AG04450 (cell line): ENCODE results near the gene QRSL1. TPM values are rescaled to one million over a fixed set of nuclear protein-coding genes. Genes with fewer than 3 reads are reported as not detected.

Experiments used
- CTCF ChIA-PET: fragments of 300-600, 350-600 bp; formaldehyde crosslinking; extraction: SDS; loops from one replicate; lab custom pipeline; 2022; ENCODE audit warnings: antibody characterized with exemption, inconsistent platforms; lab: Charles Lee
- POLR2A ChIA-PET: fragments of 350-600 bp; formaldehyde crosslinking; extraction: SDS; loops from one replicate; lab custom pipeline; 2021; ENCODE audit warnings: antibody characterized with exemption, inconsistent platforms; lab: Yijun Ruan, JAX
- DNase-seq: peaks from one replicate; pipeline ENCODE4 v3.0.0-alpha.2; 2011; ENCODE audit warnings: low read depth, low spot score
- H3K27ac ChIP-seq: one replicate; pipeline ENCODE4 v1.5.1; 2012; ENCODE audit warnings: low read depth, low read length, control low read depth
- H3K27me3 ChIP-seq: one replicate; pipeline ENCODE4 v1.6.0; 2012; ENCODE audit warnings: low read length; ENCODE audit not compliant: control insufficient read depth, insufficient read depth
- H3K4me3 ChIP-seq: 2 replicates; pipeline ENCODE4 v1.5.1; 2011; ENCODE audit warnings: mild to moderate bottlenecking, low read depth, low read length, control low read depth
- H3K9me3 ChIP-seq: 2 replicates; pipeline ENCODE4 v1.5.1; 2012; ENCODE audit warnings: low read length; ENCODE audit not compliant: control insufficient read depth, insufficient read depth
- polyA plus RNA-seq: library from polyadenylated mRNA; depleted of rRNA; stranded (reverse); fragments of >200 nt; gene quantifications from 2 replicates; pipeline ENCODE4 v1.2.3, GENCODE V29; 2011
- TF ChIP-seq, protein P1 (sequence below): IDR thresholded peaks from 2 replicates; pipeline ENCODE4 v1.5.1; 2011; ENCODE audit warnings: low read depth, low read length, control low read depth, inconsistent platforms

QRSL1 gene
- polyA plus RNA-seq, 1 experiment = 12.5 TPM

DNA sequence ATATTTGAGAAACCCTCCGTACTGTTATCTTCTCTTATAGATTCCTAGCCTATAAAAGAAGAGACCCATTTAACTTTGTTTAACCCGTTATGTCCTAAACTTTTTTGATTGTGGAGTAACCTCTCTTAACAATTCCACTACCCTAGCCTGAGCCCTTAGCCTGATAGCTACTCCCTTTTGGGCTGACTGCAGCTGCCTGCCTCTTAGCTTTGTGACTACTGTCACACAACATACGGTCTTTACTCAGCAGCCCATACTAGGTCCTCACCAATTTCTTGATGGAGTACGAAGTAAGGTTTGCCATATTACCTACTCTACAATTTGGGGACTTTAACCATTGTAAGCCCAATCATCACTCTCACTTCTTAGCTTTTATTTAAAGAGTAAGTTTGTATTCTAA lies 72.7 kb downstream of the QRSL1 start:
- Histone ChIP-seq H3K27me3 (peaks cover 6% of the 10 kb centered on the region), H3K9me3 (no peaks in the 10 kb centered on the region), H3K27ac (no peak overlapping the region), H3K4me3 (no peak overlapping the region)
- TF ChIP-seq, protein P1, sequence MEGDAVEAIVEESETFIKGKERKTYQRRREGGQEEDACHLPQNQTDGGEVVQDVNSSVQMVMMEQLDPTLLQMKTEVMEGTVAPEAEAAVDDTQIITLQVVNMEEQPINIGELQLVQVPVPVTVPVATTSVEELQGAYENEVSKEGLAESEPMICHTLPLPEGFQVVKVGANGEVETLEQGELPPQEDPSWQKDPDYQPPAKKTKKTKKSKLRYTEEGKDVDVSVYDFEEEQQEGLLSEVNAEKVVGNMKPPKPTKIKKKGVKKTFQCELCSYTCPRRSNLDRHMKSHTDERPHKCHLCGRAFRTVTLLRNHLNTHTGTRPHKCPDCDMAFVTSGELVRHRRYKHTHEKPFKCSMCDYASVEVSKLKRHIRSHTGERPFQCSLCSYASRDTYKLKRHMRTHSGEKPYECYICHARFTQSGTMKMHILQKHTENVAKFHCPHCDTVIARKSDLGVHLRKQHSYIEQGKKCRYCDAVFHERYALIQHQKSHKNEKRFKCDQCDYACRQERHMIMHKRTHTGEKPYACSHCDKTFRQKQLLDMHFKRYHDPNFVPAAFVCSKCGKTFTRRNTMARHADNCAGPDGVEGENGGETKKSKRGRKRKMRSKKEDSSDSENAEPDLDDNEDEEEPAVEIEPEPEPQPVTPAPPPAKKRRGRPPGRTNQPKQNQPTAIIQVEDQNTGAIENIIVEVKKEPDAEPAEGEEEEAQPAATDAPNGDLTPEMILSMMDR = no peak
- ChIA-PET POLR2A (no interaction called here), CTCF (interaction anchor here (1.2 kb wide), 1 partner anchor 277 kb away, joined by 3 read pairs; no protein-coding TSS in a partner anchor)
- DNase-seq = no peak

GRCh38 chr6:106702451-106703110 lies 73.2 kb downstream of the QRSL1 start:
- ChIA-PET CTCF (interaction anchor here (1.2 kb wide), 1 partner anchor 277 kb away, joined by 3 read pairs; no protein-coding TSS in a partner anchor), POLR2A (no interaction called here)
- Histone ChIP-seq H3K27ac (no peak overlapping the region), H3K4me3 (no peak overlapping the region), H3K27me3 (peaks cover 6% of the 10 kb centered on the region), H3K9me3 (no peaks in the 10 kb centered on the region)
- DNase-seq = no peak
- TF ChIP-seq, protein P1 = no peak

DNA sequence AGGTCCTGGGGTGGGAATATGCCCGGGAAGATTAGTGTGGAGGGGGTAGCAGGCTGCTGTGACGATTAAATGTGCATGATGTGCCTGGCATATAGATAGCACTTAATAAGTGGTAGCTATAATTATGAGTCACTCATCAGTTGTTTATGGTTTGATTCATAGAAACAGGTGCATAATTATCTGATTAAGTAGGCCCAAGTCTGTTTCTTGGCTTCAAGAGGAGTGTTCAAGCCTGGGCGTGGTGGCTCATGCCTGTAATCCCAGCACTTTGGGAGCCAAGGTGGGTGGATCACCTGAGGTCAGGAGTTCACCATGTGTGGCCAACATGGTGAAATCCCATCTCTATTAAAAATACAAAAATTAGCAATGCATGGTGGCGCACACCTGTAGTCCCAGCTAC lies 74.9 kb downstream of the QRSL1 start:
- ChIA-PET POLR2A (no interaction called here), CTCF (no interaction called here)
- TF ChIP-seq, protein P1 = no peak
- H3K4me3 ChIP-seq = no peak overlapping the region
- H3K27ac ChIP-seq = no peak overlapping the region
- no peaks in the 10 kb centered on the region for H3K9me3 ChIP-seq
- peaks cover 6% of the 10 kb centered on the region for H3K27me3 ChIP-seq
- no peak for DNase-seq

DNA sequence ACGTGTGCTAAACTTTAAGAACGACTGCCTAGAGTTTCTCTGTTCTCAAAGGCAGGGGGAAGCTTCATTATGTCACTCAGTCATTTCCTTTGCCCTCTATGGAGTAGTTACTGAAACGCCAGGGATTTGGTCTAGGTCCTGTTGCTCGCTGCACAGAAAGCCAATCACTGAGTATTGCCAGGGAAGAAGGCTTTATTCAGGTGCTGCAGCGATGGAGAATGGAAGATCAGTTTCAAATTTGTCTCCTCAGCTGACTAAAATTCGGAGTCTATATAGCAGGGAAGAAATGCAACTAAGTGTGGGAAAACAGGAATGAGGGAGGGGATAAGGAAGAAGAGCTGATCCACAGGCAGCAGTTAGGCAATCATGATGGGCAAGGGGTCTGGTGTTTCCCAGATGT lies 75.8 kb downstream of the QRSL1 start:
- H3K27me3 ChIP-seq = peaks cover 5% of the 10 kb centered on the region
- CTCF ChIA-PET = no interaction called here
- no peak overlapping the region for H3K27ac ChIP-seq
- POLR2A ChIA-PET = no interaction called here
- TF ChIP-seq, protein P1 = no peak
- H3K4me3 ChIP-seq = no peak overlapping the region
- H3K9me3 ChIP-seq = no peaks in the 10 kb centered on the region
- no peak for DNase-seq

GRCh38 chr6:106710580-106710979 lies 81.2 kb downstream of the QRSL1 start:
- ChIA-PET POLR2A (no interaction called here), CTCF (no interaction called here)
- peaks cover 5% of the 10 kb centered on the region for H3K27me3 ChIP-seq
- TF ChIP-seq, protein P1 = no peak
- DNase-seq = no peak
- H3K9me3 ChIP-seq = no peaks in the 10 kb centered on the region
- H3K4me3 ChIP-seq = no peak overlapping the region
- H3K27ac ChIP-seq = no peak overlapping the region
